ENCODE measurements around the gene GALM. TPM values are rescaled to one million over a fixed set of nuclear protein-coding genes. Genes with fewer than 3 reads are reported as not detected.

GALM gene
- total and polyA plus RNA-seq, 2 donors (not counting 1 experiment from before 2014, with no cell fraction given), result 14.7 to 51.4 TPM

- no peak for DNase-seq (ENCODE audit: low read depth in 2 of 2)
- H3K9ac ChIP-seq (ENCODE audit: insufficient read depth, low read length), result no peak overlapping the region
- no peak overlapping the region for H3K4me2 ChIP-seq (ENCODE audit: extremely low read depth, insufficient read depth, low read length)
- no peaks in the 10 kb centered on the region for H4K20me1 ChIP-seq (ENCODE audit: control insufficient read depth, extremely low read depth, insufficient read depth, low read length)
- H3K9me3 ChIP-seq (ENCODE audit: control insufficient read depth, insufficient read depth, low read depth, low read length), result no peaks in the 10 kb centered on the region
- no peak overlapping the region for H2AFZ ChIP-seq (ENCODE audit: low read length)
- H3K27ac ChIP-seq (ENCODE audit: insufficient read depth, low read length), result no peak overlapping the region
- H3K4me3 ChIP-seq (replicated peaks in 1 of 4; ENCODE audit: control extremely low read depth in 1 of 4, insufficient read depth in 1 of 4, low read depth in 3 of 4, low read length in 4 of 4), result no peak overlapping the region
- peaks cover 5% of the 10 kb centered on the region for H3K4me1 ChIP-seq (ENCODE audit: control insufficient read depth, extremely low read depth, insufficient read depth, low read length)
- no peaks in the 10 kb centered on the region for H3K79me2 ChIP-seq (ENCODE audit: control insufficient read depth, insufficient read depth, low read length)
- H3K27me3 ChIP-seq (ENCODE audit: control insufficient read depth, insufficient read depth, low read length), result no peaks in the 10 kb centered on the region
- TF ChIP-seq CTCF (conservative IDR thresholded peaks at IDR 0.05 in 1 of 2, IDR thresholded peaks at IDR 0.05 in 1 of 2; ENCODE audit: low read depth in 1 of 2, low read length in 2 of 2) (no peak), EZH2 (IDR thresholded peaks at IDR 0.05; ENCODE audit: low read length, missing control alignments) (no peak)
- no peaks in the 10 kb centered on the region for H3K36me3 ChIP-seq (ENCODE audit: control insufficient read depth, insufficient read depth, low read length)
These were observed 26.9 kb downstream of the GALM start for GRCh38 chr2:38692636-38693318.

- Histone ChIP-seq H2AFZ (ENCODE audit: low read length) (no peak overlapping the region), H3K79me2 (ENCODE audit: control insufficient read depth, insufficient read depth, low read length) (no peaks in the 10 kb centered on the region)
- TF ChIP-seq CTCF (conservative IDR thresholded peaks at IDR 0.05 in 1 of 2, IDR thresholded peaks at IDR 0.05 in 1 of 2; ENCODE audit: low read depth in 1 of 2, low read length in 2 of 2), result no peak
- no peak for TF ChIP-seq EZH2 (IDR thresholded peaks at IDR 0.05; ENCODE audit: low read length, missing control alignments)
These were observed 31.4 kb downstream of the GALM start for GRCh38 chr2:38697116-38697840.

GRCh38 chr2:38698467-38699003 is 32.6 kb downstream of the GALM start:
- H2AFZ ChIP-seq (ENCODE audit: low read length), result no peak overlapping the region
- H3K4me3 ChIP-seq (replicated peaks in 1 of 4; ENCODE audit: control extremely low read depth in 1 of 4, insufficient read depth in 1 of 4, low read depth in 3 of 4, low read length in 4 of 4), result no peak overlapping the region
- H3K27me3 ChIP-seq (ENCODE audit: control insufficient read depth, insufficient read depth, low read length), result no peaks in the 10 kb centered on the region
- no peaks in the 10 kb centered on the region for H3K9me3 ChIP-seq (ENCODE audit: control insufficient read depth, insufficient read depth, low read depth, low read length)
- H3K4me1 ChIP-seq (ENCODE audit: control insufficient read depth, extremely low read depth, insufficient read depth, low read length), result peaks cover 1% of the 10 kb centered on the region
- H4K20me1 ChIP-seq (ENCODE audit: control insufficient read depth, extremely low read depth, insufficient read depth, low read length), result no peaks in the 10 kb centered on the region
- no peaks in the 10 kb centered on the region for H3K36me3 ChIP-seq (ENCODE audit: control insufficient read depth, insufficient read depth, low read length)
- no peak overlapping the region for H3K9ac ChIP-seq (ENCODE audit: insufficient read depth, low read length)
- TF ChIP-seq EZH2 (IDR thresholded peaks at IDR 0.05; ENCODE audit: low read length, missing control alignments), result no peak
- TF ChIP-seq CTCF (conservative IDR thresholded peaks at IDR 0.05 in 1 of 2, IDR thresholded peaks at IDR 0.05 in 1 of 2; ENCODE audit: low read depth in 1 of 2, low read length in 2 of 2), result no peak
- no peak for DNase-seq (ENCODE audit: low read depth in 2 of 2)
- no peaks in the 10 kb centered on the region for H3K79me2 ChIP-seq (ENCODE audit: control insufficient read depth, insufficient read depth, low read length)
- H3K27ac ChIP-seq (ENCODE audit: insufficient read depth, low read length), result no peak overlapping the region
- no peak overlapping the region for H3K4me2 ChIP-seq (ENCODE audit: extremely low read depth, insufficient read depth, low read length)

More at GRCh38 chr2:38697116-38697840, 31.4 kb downstream of the GALM start:
- Histone ChIP-seq H3K9me3 (ENCODE audit: control insufficient read depth, insufficient read depth, low read depth, low read length) (no peaks in the 10 kb centered on the region), H3K36me3 (ENCODE audit: control insufficient read depth, insufficient read depth, low read length) (no peaks in the 10 kb centered on the region), H3K4me3 (replicated peaks in 1 of 4; ENCODE audit: control extremely low read depth in 1 of 4, insufficient read depth in 1 of 4, low read depth in 3 of 4, low read length in 4 of 4) (no peak overlapping the region), H3K4me2 (ENCODE audit: extremely low read depth, insufficient read depth, low read length) (no peak overlapping the region), H3K4me1 (ENCODE audit: control insufficient read depth, extremely low read depth, insufficient read depth, low read length) (no peaks in the 10 kb centered on the region), H3K9ac (ENCODE audit: insufficient read depth, low read length) (no peak overlapping the region), H3K27me3 (ENCODE audit: control insufficient read depth, insufficient read depth, low read length) (no peaks in the 10 kb centered on the region), H4K20me1 (ENCODE audit: control insufficient read depth, extremely low read depth, insufficient read depth, low read length) (no peaks in the 10 kb centered on the region), H3K27ac (ENCODE audit: insufficient read depth, low read length) (no peak overlapping the region)
- peak in 1 of 2 donors; percentile 24 for DNase-seq (ENCODE audit: low read depth in 2 of 2)
